ENCODE results near the gene ACTN4. TPM values are rescaled to one million over a fixed set of nuclear protein-coding genes. Genes with fewer than 3 reads are reported as not detected.

The ACTN4 gene
- total and polyA plus RNA-seq, 9 donors: 139 to 458 (median 299) TPM

DNA sequence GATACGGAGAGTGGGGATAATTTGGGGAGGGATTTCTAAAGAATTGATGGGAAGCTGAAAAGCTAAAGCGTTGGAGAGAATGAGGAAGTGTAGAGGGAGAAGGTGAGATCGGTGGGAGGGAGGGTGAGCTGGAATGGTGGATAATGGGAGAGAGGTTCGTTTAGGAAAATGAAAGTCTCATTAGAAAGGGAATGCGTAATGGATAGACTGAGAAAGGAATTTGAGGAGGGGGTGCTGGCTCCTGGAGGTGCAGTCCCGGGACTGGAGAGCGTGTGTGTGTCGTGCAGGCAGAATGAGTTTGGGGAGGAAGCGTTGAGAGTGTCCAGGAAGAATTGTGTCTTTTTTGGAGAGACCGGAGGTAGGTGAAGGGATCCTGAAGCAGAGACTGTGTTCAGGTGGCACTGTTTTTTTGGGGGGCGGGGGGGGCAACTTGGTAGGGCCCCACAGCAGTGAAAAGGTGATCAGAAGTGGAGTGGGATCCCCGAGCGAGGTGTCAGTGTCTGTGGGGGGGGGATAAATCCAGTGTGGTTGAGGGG is 1.4 kb downstream of the ACTN4 start:
- Histone ChIP-seq H3K36me3 (no peaks in the 10 kb centered on the region), H3K9me3 (no peaks in the 10 kb centered on the region), H3K4me3 (peak overlapping the region; percentile 77), H3K27ac (peak overlapping the region; percentile 27 to 47), H3K27me3 (no peaks in the 10 kb centered on the region), H3K4me1 (ENCODE audit: insufficient read depth) (peaks cover 28% of the 10 kb centered on the region)
- no peak for DNase-seq
- intact Hi-C loops (cut with DNase I): loop anchor here (5.0 to 10.0 kb wide), 4 partner anchors 78 to 203 kb away; partner anchors contain the start of genes ECH1 (in 1 of the 4) and HNRNPL (in 1 of the 4)
- TF ChIP-seq POLR2A (IDR thresholded peaks at IDR 0.05) (no peak), EP300 (IDR thresholded peaks at IDR 0.05) (no peak)
- TF ChIP-seq, protein P1, sequence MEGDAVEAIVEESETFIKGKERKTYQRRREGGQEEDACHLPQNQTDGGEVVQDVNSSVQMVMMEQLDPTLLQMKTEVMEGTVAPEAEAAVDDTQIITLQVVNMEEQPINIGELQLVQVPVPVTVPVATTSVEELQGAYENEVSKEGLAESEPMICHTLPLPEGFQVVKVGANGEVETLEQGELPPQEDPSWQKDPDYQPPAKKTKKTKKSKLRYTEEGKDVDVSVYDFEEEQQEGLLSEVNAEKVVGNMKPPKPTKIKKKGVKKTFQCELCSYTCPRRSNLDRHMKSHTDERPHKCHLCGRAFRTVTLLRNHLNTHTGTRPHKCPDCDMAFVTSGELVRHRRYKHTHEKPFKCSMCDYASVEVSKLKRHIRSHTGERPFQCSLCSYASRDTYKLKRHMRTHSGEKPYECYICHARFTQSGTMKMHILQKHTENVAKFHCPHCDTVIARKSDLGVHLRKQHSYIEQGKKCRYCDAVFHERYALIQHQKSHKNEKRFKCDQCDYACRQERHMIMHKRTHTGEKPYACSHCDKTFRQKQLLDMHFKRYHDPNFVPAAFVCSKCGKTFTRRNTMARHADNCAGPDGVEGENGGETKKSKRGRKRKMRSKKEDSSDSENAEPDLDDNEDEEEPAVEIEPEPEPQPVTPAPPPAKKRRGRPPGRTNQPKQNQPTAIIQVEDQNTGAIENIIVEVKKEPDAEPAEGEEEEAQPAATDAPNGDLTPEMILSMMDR (IDR thresholded peaks at IDR 0.05): no peak
- 0 to 1% (median 0%) methylated on average over 13 of the region's 13 CpGs for WGBS, 3 donors

DNA sequence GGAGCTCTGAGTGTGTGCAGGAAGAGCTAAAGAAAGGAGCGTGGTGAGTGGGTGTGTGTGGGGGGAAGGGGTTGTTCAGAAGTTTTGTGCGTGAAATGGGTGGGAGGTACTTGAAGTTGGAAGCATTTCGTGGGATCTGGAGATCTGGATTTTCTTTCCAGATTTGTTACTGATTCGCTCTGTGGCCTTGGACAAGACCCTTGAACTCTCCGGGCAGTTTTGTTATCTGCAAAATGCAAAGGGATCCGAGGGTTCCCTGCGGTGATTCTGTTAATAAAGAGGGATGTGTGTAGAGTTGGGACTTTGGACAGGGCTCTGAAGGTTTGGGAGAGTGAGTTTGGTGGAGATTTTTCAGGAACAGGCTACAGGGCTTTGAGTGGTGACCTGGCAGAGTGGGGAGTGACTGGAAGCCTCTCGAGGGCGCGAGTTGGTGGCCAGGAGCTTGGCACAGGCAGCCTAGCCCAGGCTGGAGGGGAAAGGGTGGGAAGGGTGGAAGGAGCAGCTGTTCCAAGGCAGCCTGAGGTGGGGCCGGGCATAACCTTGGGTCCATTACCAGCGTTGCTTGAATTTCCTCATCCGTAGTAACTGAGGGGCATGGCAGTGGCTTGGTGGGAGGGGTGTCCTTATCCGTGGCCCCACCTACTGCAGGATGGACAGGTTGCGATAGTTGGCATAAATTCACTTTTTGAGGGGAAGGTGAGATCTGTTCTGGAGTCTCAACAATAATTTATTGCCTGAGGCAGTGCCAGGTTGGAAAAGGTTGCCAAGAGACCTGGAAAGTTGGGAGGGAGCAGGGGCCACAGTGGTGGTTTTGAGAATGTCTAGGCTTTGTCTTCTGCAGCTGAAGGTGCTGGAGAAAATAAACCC is 2.1 kb downstream of the ACTN4 start:
- Histone ChIP-seq H3K27me3 (no peaks in the 10 kb centered on the region), H3K36me3 (no peaks in the 10 kb centered on the region), H3K27ac (peak overlapping the region; percentile 27 to 72), H3K9me3 (no peaks in the 10 kb centered on the region), H3K4me1 (ENCODE audit: insufficient read depth) (peaks cover 31% of the 10 kb centered on the region), H3K4me3 (peak overlapping the region; percentile 77)
- no peak for TF ChIP-seq EP300 (IDR thresholded peaks at IDR 0.05)
- TF ChIP-seq, protein P1 (IDR thresholded peaks at IDR 0.05): no peak
- TF ChIP-seq POLR2A (IDR thresholded peaks at IDR 0.05): no peak
- 4 to 5% (median 5%) methylated on average over 15 of the region's 15 CpGs for WGBS, 3 donors
- DNase-seq: no peak
- intact Hi-C loops (cut with DNase I): loop anchor here (5.0 to 10.0 kb wide), 6 partner anchors 63 to 203 kb away; partner anchors contain the start of genes ECH1 (in 1 of the 4) and HNRNPL (in 1 of the 4)

DNA sequence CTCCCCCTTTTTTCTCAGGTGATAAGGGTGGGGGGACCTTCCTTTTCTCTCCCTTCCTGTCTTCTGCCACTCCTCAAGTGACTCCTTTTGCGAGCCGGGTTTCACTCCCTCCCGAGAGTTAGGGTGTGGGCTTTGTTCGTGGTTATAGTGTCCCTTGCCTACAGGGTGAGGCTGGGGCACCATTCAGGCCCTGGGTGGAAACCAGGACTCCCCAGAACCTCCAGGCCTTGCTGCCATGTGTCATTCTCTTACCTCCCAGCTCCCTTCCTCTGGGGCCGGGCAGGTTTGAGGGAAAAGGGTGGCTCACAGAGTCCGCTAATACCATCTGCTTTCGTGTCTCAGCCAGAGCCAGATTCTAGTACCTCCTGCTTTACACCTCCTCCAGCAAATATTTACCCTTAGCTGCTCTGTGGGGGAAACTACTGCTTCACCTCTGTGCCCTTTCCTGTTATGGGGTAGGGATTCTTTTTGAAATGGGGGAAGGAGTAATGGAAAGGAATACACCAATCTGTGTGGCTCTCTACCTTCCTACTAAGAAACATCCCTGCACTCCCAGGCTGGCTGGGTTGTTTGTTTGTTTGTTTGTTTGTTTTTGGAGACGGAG is 2.8 kb downstream of the ACTN4 start:
- DNase-seq: no peak
- no peaks in the 10 kb centered on the region for H3K27me3 ChIP-seq
- peak overlapping the region; percentile 46 to 72 for H3K27ac ChIP-seq
- intact Hi-C loops (cut with DNase I): loop anchor here in 3 of 4 donors (5.0 kb wide), 3 partner anchors 62 to 77 kb away; no protein-coding TSS in a partner anchor
- no peaks in the 10 kb centered on the region for H3K9me3 ChIP-seq
- no peak for TF ChIP-seq EP300 (IDR thresholded peaks at IDR 0.05)
- TF ChIP-seq POLR2A (IDR thresholded peaks at IDR 0.05): no peak
- TF ChIP-seq, protein P1 (IDR thresholded peaks at IDR 0.05): no peak
- H3K4me3 ChIP-seq: peak overlapping the region; percentile 77
- WGBS, 3 donors: 21 to 34% (median 29%) methylated on average over 8 of the region's 8 CpGs
- H3K4me1 ChIP-seq (ENCODE audit: insufficient read depth): peaks cover 32% of the 10 kb centered on the region
- H3K36me3 ChIP-seq: no peaks in the 10 kb centered on the region

DNA sequence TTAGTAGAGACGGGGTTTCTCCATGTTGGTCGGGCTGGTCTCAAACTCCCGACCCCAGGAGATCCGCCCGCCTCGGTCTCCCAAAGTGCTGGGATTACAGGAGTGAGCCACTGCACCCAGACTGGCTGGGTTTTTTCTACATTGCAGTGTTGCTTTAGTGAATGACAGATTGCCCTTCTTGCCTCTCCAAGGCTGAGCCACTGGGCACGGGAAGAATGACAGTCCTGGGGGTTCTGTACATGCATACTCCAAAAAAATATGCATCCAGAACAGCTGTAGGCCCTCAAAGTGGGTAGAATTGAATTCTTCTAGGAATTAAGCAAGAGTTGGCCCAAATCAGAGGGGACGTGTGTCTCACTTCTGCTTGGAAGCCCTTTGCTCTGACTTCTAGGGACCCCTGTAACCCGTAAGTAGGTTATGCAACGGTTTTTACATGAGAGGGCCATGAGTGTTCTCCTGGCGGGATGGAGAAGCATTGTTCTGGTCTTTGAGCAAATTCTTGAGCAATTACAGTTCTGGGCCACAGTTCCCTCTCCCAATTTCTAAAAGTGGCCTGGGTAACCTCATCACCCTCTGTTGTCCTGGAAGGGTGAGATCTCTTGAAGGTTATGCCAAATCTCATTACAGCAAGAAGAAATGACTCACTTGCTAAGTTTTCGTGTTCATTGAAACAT is 3.6 kb downstream of the ACTN4 start:
- H3K36me3 ChIP-seq: no peaks in the 10 kb centered on the region
- peak in 1 of 5 donors; percentile 62 for DNase-seq
- intact Hi-C loops (cut with DNase I): loop anchor here in 3 of 4 donors (5.0 kb wide), 3 partner anchors 61 to 76 kb away; no protein-coding TSS in a partner anchor

More for the DNA sequence above, 3.6 kb downstream of the ACTN4 start:
- 54 to 69% (median 64%) methylated on average over 12 of the region's 12 CpGs for WGBS, 3 donors
- Histone ChIP-seq H3K27ac (peak overlapping the region; percentile 46 to 72), H3K27me3 (no peaks in the 10 kb centered on the region), H3K4me3 (peak overlapping the region; percentile 77), H3K4me1 (ENCODE audit: insufficient read depth) (peaks cover 36% of the 10 kb centered on the region), H3K9me3 (no peaks in the 10 kb centered on the region)
- TF ChIP-seq, protein P1 (IDR thresholded peaks at IDR 0.05): no peak
- TF ChIP-seq POLR2A (IDR thresholded peaks at IDR 0.05) (no peak), EP300 (IDR thresholded peaks at IDR 0.05) (peak; percentile 22)

Measured in ovary (tissue), 9 donors.